Ovary (tissue), 9 donors: ENCODE data around the gene PSTPIP1. TPM values are rescaled to one million over a fixed set of nuclear protein-coding genes. Genes with fewer than 3 reads are reported as not detected.

Experiments used
- DNase-seq, 5 donors: peaks; one replicate each; pipeline ENCODE4 v3.0.0-alpha.2; 2019 to 2020
- H3K27ac ChIP-seq, 2 donors: fragments of 200-600 bp; one replicate each; pipeline versions ENCODE4 v1.5.1 to v1.8.0; 2019 to 2022
- H3K27me3 ChIP-seq: fragments of 200-600 bp; one replicate; pipeline ENCODE4 v1.8.0; 2022
- H3K36me3 ChIP-seq: fragments of 200-600 bp; sonication (generic); one replicate; pipeline ENCODE4 v1.5.1; 2019
- H3K4me1 ChIP-seq: one replicate; pipeline ENCODE4 v1.8.1; 2013; ENCODE audit warnings: mild to moderate bottlenecking, moderate library complexity; ENCODE audit not compliant: insufficient read depth
- H3K4me3 ChIP-seq: fragments of 200-600 bp; sonication (generic); one replicate; pipeline ENCODE4 v1.5.1; 2017
- H3K9me3 ChIP-seq, 2 donors: fragments of 200-600 bp in 1 of 2; sonication (generic) in 1 of 2; one replicate each; pipeline versions ENCODE4 v1.5.1 to v1.8.1; 2013 to 2019; ENCODE audit warnings: mild to moderate bottlenecking in 1 of 2, moderate library complexity in 1 of 2
- EP300 ChIP-seq: sonication (generic); formaldehyde crosslinking; IDR thresholded peaks from one replicate; pipeline ENCODE4 v1.6.1; 2017; ENCODE audit warnings: antibody characterized with exemption
- POLR2A ChIP-seq: fragments of 450-650 bp; IDR thresholded peaks from one replicate; pipeline ENCODE4 v1.6.1; 2017; ENCODE audit warnings: antibody characterized with exemption, mild to moderate bottlenecking, moderate library complexity
- WGBS, 3 donors: extraction: QIAGEN DNeasy Blood & Tissue Kit in 1 of 3; methylation state at CpG; one replicate each; pipeline versions ENCODE4 v1.1.5 to v1.1.7; 2013 to 2017; 5-methylcytosine and 5-hydroxymethylcytosine counted together
- intact Hi-C, 4 donors: fragments of 100-400 bp; cut with DNase I; formaldehyde crosslinking; loops; one replicate each; pipeline versions ENCODE4 v1.11.0 to v1.15.1; 2022 to 2023
- polyA plus RNA-seq, 2 donors: library from polyadenylated mRNA; stranded (reverse); fragments of 200-250 nt in 1 of 2; fragments of 350-450 nt in 1 of 2; fragmentation: Illumina TruSeq in 1 of 2; extraction: RNeasy Lipid Tissue Mini Kit (QIAGEN cat#74804) in 1 of 2; gene quantifications; one replicate each; pipeline ENCODE4 v1.2.3, GENCODE V29; 2013 to 2014
- total RNA-seq, 7 donors: library from RNA; depleted of rRNA in 2 of 7; stranded (reverse); fragments of >200 nt in 2 of 7; fragmentation: NEBNext Ultra II Directional in 3 of 7; extraction: Animal tissue kit (Norgen Biotek cat#: 25700) in 3 of 7; gene quantifications; one replicate each; pipeline versions ENCODE4 v1.1.0 to v1.2.4, GENCODE V29; 2016 to 2023
- TF ChIP-seq, protein P1 (sequence below), 3 donors: fragments of 450-650 bp in 2 of 3; fragments of 200-600 bp in 1 of 3; IDR thresholded peaks; one replicate each; pipeline versions ENCODE4 v1.5.1 to v1.8.0; 2016 to 2022; ENCODE audit warnings: antibody characterized with exemption in 3 of 3, mild to moderate bottlenecking in 1 of 3
- donor health status: DM: no; HTN: no; CAD: no; lungs with moderate emphysema.
- donor health status: DM: no; HTN: no; CAD: no.
- donor health status: Bipolar disorder and iron deficiency.
- donor health status: DM: yes; HTN: yes; CAD: no.
- donor health status: DM: no; HTN: no; CAD: no.
- donor health status: DM: yes; HTN: yes; CAD: no.

The PSTPIP1 gene
- total and polyA plus RNA-seq, 9 donors: 1.4 to 10.9 (median 2.5) TPM

GRCh38 chr15:76953913-76954312 is 41.0 kb upstream of the PSTPIP1 start:
- Histone ChIP-seq H3K27me3 (no peaks in the 10 kb centered on the region), H3K9me3 (no peaks in the 10 kb centered on the region), H3K36me3 (no peaks in the 10 kb centered on the region), H3K4me1 (no peaks in the 10 kb centered on the region), H3K27ac (no peak overlapping the region), H3K4me3 (no peak overlapping the region)
- TF ChIP-seq POLR2A: no peak
- DNase-seq: no peak
- 49 to 56% (median 53%) methylated on average over 3 of the region's 3 CpGs for WGBS, 3 donors
- intact Hi-C loops: no loop called here

DNA sequence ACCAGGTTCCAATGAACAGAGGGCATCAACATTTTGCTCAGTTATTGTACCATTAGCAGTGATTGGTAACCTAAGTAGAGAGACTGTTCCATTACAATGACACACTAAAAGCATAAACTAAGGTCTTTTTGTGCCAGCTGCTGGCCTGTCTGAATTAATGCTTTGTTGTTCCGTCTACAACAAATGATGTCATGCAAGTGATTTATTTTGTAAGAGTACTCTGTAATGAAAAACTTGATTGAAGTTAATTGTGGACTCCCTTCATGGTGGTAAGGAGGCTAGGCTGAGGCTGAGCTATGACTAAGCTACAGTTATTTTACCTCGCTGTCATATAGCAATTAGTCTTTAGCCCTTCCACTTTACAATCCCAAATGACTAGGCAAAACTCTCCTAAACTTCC is 40.2 kb upstream of the PSTPIP1 start:
- no peak for TF ChIP-seq POLR2A
- TF ChIP-seq EP300: no peak
- TF ChIP-seq, protein P1, sequence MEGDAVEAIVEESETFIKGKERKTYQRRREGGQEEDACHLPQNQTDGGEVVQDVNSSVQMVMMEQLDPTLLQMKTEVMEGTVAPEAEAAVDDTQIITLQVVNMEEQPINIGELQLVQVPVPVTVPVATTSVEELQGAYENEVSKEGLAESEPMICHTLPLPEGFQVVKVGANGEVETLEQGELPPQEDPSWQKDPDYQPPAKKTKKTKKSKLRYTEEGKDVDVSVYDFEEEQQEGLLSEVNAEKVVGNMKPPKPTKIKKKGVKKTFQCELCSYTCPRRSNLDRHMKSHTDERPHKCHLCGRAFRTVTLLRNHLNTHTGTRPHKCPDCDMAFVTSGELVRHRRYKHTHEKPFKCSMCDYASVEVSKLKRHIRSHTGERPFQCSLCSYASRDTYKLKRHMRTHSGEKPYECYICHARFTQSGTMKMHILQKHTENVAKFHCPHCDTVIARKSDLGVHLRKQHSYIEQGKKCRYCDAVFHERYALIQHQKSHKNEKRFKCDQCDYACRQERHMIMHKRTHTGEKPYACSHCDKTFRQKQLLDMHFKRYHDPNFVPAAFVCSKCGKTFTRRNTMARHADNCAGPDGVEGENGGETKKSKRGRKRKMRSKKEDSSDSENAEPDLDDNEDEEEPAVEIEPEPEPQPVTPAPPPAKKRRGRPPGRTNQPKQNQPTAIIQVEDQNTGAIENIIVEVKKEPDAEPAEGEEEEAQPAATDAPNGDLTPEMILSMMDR (IDR thresholded peaks at IDR 0.05): no peak
- 64 to 71% (median 68%) methylated on average over 2 of the region's 2 CpGs for WGBS, 3 donors
- Histone ChIP-seq H3K4me3 (no peak overlapping the region), H3K27me3 (no peaks in the 10 kb centered on the region), H3K36me3 (no peaks in the 10 kb centered on the region), H3K27ac (no peak overlapping the region), H3K9me3 (no peaks in the 10 kb centered on the region), H3K4me1 (no peaks in the 10 kb centered on the region)
- no peak for DNase-seq
- intact Hi-C loops: no loop called here

DNA sequence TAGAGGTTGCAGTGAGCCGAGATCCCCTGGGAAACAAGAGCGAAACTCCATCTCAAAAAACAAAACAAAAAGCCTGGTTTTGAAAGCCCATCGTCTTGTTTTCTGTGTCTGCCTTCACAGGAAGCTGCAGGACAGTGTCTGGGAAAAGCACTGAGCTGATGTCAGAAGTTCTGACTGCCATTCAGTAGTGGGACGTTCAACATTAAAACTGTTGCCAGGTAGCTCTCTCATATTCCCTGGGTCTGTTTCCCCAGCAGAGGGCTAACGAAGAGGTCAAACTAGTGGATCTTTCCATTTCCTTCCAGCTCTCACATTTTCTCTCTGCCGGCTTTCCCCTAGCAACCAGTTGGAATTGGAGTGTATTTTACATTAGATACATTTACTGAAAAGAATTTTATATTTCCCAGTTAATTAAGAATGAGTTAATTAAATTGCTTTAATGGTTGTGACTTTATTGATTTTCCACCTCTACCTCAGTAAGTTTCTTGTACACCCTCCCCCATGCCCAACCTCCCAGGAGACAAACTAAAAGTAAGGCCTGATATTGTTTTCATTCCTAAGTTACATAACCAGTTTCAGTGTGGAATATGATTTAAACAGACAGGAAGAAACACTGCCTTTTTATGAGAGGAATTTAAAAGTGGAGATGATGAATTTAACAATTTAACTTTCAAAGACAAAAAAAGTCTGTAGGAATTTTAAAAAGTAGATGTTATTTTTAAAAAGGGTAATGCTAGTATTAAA is 33.5 kb upstream of the PSTPIP1 start:
- Histone ChIP-seq H3K27me3 (no peaks in the 10 kb centered on the region), H3K27ac (peak overlapping the region in 1 of 2 donors; percentile 46), H3K4me1 (peaks cover 4% of the 10 kb centered on the region), H3K9me3 (no peaks in the 10 kb centered on the region), H3K4me3 (no peak overlapping the region), H3K36me3 (no peaks in the 10 kb centered on the region)
- DNase-seq: no peak
- 11 to 27% (median 13%) methylated on average over 6 of the region's 6 CpGs for WGBS, 3 donors
- no peak for TF ChIP-seq POLR2A
- TF ChIP-seq, protein P1 (IDR thresholded peaks at IDR 0.05): no peak
- no peak for TF ChIP-seq EP300
- intact Hi-C loops: no loop called here

DNA sequence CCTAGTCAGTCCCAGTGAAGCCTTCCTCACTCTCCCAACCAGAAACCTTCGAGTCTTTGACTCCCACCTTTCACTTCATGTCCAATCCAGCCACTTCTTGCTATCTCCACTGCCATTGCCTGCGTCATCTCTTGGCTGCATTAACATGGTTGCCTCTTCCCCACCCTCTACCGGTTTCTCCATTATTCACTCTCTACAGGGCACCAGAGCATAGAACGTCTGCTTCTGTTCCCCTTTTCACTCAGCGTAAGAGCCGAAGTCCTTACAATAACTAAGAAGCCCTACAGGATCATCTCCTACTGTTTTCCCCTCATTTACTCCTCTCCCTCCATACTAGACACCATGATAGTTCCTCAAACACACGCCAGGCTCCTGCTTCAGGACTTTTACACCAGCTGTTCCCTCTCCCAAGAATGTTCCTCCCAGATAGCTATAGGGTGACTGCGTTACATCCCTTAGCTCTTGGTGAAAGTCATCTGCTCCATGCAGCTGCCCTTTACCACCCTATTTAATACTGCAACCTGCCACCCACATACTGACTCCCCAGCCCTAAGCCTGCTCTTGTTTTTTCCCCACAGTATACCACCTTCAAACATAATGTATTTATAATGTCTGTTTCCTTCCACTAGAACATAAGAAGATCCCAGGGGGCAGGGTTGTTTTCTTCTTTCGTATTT is 32.5 kb upstream of the PSTPIP1 start:
- no peak for DNase-seq
- intact Hi-C loops: no loop called here
- H3K4me3 ChIP-seq: no peak overlapping the region
- peaks cover 9% of the 10 kb centered on the region for H3K4me1 ChIP-seq
- H3K27me3 ChIP-seq: no peaks in the 10 kb centered on the region
- no peak overlapping the region for H3K27ac ChIP-seq
- TF ChIP-seq, protein P1 (IDR thresholded peaks at IDR 0.05): no peak
- no peak for TF ChIP-seq POLR2A
- TF ChIP-seq EP300: no peak
- H3K9me3 ChIP-seq: no peaks in the 10 kb centered on the region
- 91 to 93% (median 92%) methylated on average over 9 of the region's 9 CpGs for WGBS, 3 donors
- no peaks in the 10 kb centered on the region for H3K36me3 ChIP-seq

DNA sequence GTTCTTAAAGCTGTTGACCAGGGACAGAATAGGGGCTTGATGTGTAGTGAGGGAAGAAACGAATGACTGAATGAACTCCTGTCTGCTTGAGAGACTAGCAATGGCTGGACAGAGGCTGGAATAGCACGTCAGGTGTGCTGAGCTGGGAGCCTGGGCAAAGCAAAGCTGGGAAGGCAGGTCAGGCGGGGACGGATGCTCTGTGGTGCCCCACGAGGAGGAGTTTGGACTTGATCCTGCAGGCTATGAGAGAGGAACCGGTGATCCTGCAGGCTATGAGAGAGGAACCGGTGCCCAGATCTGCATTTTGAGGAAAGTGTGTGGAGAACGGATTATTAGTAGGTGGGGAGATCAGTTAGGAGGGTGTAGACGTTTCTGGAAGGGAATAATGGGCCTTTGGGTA is 31.3 kb upstream of the PSTPIP1 start:
- TF ChIP-seq EP300 (no peak), POLR2A (no peak)
- TF ChIP-seq, protein P1 (IDR thresholded peaks at IDR 0.05): no peak
- Histone ChIP-seq H3K9me3 (no peaks in the 10 kb centered on the region), H3K4me3 (no peak overlapping the region), H3K27ac (no peak overlapping the region), H3K27me3 (no peaks in the 10 kb centered on the region), H3K4me1 (peaks cover 12% of the 10 kb centered on the region), H3K36me3 (no peaks in the 10 kb centered on the region)
- no peak for DNase-seq
- WGBS, 3 donors: 38 to 48% (median 47%) methylated on average over 9 of the region's 9 CpGs
- intact Hi-C loops: no loop called here
